Heart left ventricle (tissue), 16 donors: ENCODE data around the gene TAF6. TPM values are rescaled to one million over a fixed set of nuclear protein-coding genes. Genes with fewer than 3 reads are reported as not detected.

Source experiments
- ATAC-seq, 4 donors: fragments of 200-7000 bp; cut with Tn5 transposase; one replicate each; pipeline ENCODE4 v1.9.1; 2020 to 2022; ENCODE audit warnings: moderate library complexity in 4 of 4, mild to moderate bottlenecking in 3 of 4, moderate number of reproducible peaks in 1 of 4
- DNase-seq, 5 donors: peaks; one replicate each; pipeline ENCODE4 v3.0.0-alpha.2; 2020
- H3K27ac ChIP-seq, 12 donors: fragments of 200-600 bp; sonication (generic) in 4 of 12; one replicate each; pipeline versions ENCODE4 v1.5.0 to v1.8.0; 2016 to 2022; ENCODE audit warnings: mild to moderate bottlenecking in 2 of 12
- H3K27me3 ChIP-seq, 9 donors: fragments of 200-600 bp; sonication (generic) in 2 of 9; one replicate each; pipeline versions ENCODE4 v1.5.1 to v1.8.0; 2016 to 2022; ENCODE audit warnings: mild to moderate bottlenecking in 3 of 9
- H3K36me3 ChIP-seq, 9 donors: fragments of 200-600 bp; sonication (generic) in 2 of 9; one replicate each; pipeline versions ENCODE4 v1.5.0 to v1.8.0; 2018 to 2022; ENCODE audit warnings: mild to moderate bottlenecking in 2 of 9
- H3K4me1 ChIP-seq, 12 donors: fragments of 200-600 bp; sonication (generic) in 4 of 12; one replicate each; pipeline versions ENCODE4 v1.5.0 to v1.8.0; 2016 to 2022; ENCODE audit warnings: mild to moderate bottlenecking in 3 of 12
- H3K4me3 ChIP-seq, 12 donors: fragments of 200-600 bp; sonication (generic) in 4 of 12; one replicate each; pipeline versions ENCODE4 v1.5.0 to v1.8.0; 2017 to 2022; ENCODE audit warnings: mild to moderate bottlenecking in 9 of 12, moderate library complexity in 4 of 12
- H3K9me3 ChIP-seq, 12 donors: fragments of 200-600 bp; sonication (generic) in 4 of 12; one replicate each; pipeline versions ENCODE4 v1.5.0 to v1.8.0; 2016 to 2022; ENCODE audit warnings: mild to moderate bottlenecking in 1 of 12
- POLR2A ChIP-seq, 2 donors: fragments of 450-650 bp; IDR thresholded peaks; one replicate each; pipeline ENCODE4 v1.6.1; 2017; ENCODE audit warnings: antibody characterized with exemption in 2 of 2, mild to moderate bottlenecking in 2 of 2, moderate library complexity in 2 of 2
- WGBS, 4 donors: extraction: QIAGEN DNeasy Blood & Tissue Kit in 2 of 4; methylation state at CpG; one replicate each; pipeline versions ENCODE4 v1.1.5 to v1.1.7; 2013 to 2018; 5-methylcytosine and 5-hydroxymethylcytosine counted together
- intact Hi-C, 10 donors: fragments of 100-400 bp; cut with DNase I; formaldehyde crosslinking; loops; one replicate each; pipeline versions ENCODE4 v1.11.1 to v1.14.2; 2022
- polyA plus RNA-seq, 2 donors: library from polyadenylated mRNA; stranded (reverse); fragments of 200-250 nt; gene quantifications; one replicate each; pipeline ENCODE4 v1.2.3, GENCODE V29; 2013
- total RNA-seq, 9 donors: library from RNA; depleted of rRNA in 2 of 9; stranded (reverse); fragments of >200 nt in 2 of 9; fragmentation: NEBNext Ultra II Directional in 3 of 9; extraction: Animal tissue kit (Norgen Biotek cat#: 25700) in 3 of 9; gene quantifications; one replicate each; pipeline versions ENCODE4 v1.1.0 to v1.2.4, GENCODE V29; 2016 to 2023
- TF ChIP-seq, protein P1 (sequence below), 12 donors: fragments of 200-600 bp; sonication (generic) in 4 of 12; IDR thresholded peaks; one replicate each; pipeline versions ENCODE4 v1.5.0 to v1.8.0; 2018 to 2022; ENCODE audit warnings: antibody characterized with exemption in 12 of 12, mild to moderate bottlenecking in 5 of 12
- donor health status: ischemic (EF 13 %, LVEDD 7.1; RV severe dilation, severe dysfunction).
- donor health status: healthy with polysubstance abuse.
- donor health status: DM: no; HTN: yes; CAD: no.
- donor health status: DM: no; HTN: no; CAD: no.
- donor health status: ischemic (EF 25% LVEDD 6.9; RV normal size, moderate dysfunction).
- donor health status: ischemic (EF 25% LVEDD 5.7; RV mildly dilated, moderate dysfunction).
- donor health status: healthy.
- donor health status: DM: yes; HTN: yes; CAD: no.
- donor health status: ischemic (EF 35%, LVEDD 5.7; RV mildly dilated, moderate dysfunction).
- donor health status: nonischemic (EF 11% LVEDD 7.7; RV severe dilation, severe dysfunction).
- donor health status: DM: yes; HTN: yes; CAD: no.
- donor health status: PGD.
- donor health status: ischemic (EF 29% LVEDD 5.4; RV normal size, mild dysfunction).
- donor health status: nonischemic (EF 23%, LVEDD 6.1; RV moderate dilation, normal function).

Gene TAF6
- total and polyA plus RNA-seq, 11 donors, result 24.9 to 80.9 (median 34.1) TPM

- no peak for DNase-seq
- H3K4me1 ChIP-seq, result peaks cover 0 to 52% (median 15%) of the 10 kb centered on the region in 12 donors
- peak overlapping the region in 8 of 12 donors; percentile 1 to 94 (median 81) for H3K27ac ChIP-seq
- no peaks in the 10 kb centered on the region for H3K27me3 ChIP-seq
- TF ChIP-seq, protein P1, sequence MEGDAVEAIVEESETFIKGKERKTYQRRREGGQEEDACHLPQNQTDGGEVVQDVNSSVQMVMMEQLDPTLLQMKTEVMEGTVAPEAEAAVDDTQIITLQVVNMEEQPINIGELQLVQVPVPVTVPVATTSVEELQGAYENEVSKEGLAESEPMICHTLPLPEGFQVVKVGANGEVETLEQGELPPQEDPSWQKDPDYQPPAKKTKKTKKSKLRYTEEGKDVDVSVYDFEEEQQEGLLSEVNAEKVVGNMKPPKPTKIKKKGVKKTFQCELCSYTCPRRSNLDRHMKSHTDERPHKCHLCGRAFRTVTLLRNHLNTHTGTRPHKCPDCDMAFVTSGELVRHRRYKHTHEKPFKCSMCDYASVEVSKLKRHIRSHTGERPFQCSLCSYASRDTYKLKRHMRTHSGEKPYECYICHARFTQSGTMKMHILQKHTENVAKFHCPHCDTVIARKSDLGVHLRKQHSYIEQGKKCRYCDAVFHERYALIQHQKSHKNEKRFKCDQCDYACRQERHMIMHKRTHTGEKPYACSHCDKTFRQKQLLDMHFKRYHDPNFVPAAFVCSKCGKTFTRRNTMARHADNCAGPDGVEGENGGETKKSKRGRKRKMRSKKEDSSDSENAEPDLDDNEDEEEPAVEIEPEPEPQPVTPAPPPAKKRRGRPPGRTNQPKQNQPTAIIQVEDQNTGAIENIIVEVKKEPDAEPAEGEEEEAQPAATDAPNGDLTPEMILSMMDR (IDR thresholded peaks at IDR 0.05), result no peak
- TF ChIP-seq POLR2A (IDR thresholded peaks at IDR 0.05), result no peak
- peaks cover 0 to 47% (median 38%) of the 10 kb centered on the region in 9 donors for H3K36me3 ChIP-seq
- ATAC-seq, result no peak
- intact Hi-C loops, result no loop called here
- no peaks in the 10 kb centered on the region for H3K9me3 ChIP-seq
- WGBS, 4 donors, result 46 to 78% (median 64%) methylated on average over 2 to 5 of the region's 5 CpGs
- H3K4me3 ChIP-seq, result peak overlapping the region in 5 of 12 donors; percentile 78 to 93 (median 92)
Observed at GRCh38 chr7:100157069-100157333, 37.8 kb upstream of the TAF6 start.

- intact Hi-C loops, result no loop called here
- TF ChIP-seq, protein P1 (IDR thresholded peaks at IDR 0.05), result no peak
- Histone ChIP-seq H3K27ac (peak overlapping the region in 5 of 12 donors; percentile 1 to 94 (median 80)), H3K9me3 (no peaks in the 10 kb centered on the region), H3K27me3 (no peaks in the 10 kb centered on the region), H3K4me3 (peak overlapping the region in 2 of 12 donors; percentile 91 to 93), H3K4me1 (peaks cover 0 to 57% (median 15%) of the 10 kb centered on the region in 12 donors), H3K36me3 (peaks cover 0 to 52% (median 38%) of the 10 kb centered on the region in 9 donors)
- ATAC-seq, result no peak
- no peak for DNase-seq
- 82 to 85% (median 83%) methylated on average over 16 of the region's 16 CpGs for WGBS, 4 donors
Observed at GRCh38 chr7:100156331-100157068, 37.3 kb upstream of the TAF6 start.

DNA sequence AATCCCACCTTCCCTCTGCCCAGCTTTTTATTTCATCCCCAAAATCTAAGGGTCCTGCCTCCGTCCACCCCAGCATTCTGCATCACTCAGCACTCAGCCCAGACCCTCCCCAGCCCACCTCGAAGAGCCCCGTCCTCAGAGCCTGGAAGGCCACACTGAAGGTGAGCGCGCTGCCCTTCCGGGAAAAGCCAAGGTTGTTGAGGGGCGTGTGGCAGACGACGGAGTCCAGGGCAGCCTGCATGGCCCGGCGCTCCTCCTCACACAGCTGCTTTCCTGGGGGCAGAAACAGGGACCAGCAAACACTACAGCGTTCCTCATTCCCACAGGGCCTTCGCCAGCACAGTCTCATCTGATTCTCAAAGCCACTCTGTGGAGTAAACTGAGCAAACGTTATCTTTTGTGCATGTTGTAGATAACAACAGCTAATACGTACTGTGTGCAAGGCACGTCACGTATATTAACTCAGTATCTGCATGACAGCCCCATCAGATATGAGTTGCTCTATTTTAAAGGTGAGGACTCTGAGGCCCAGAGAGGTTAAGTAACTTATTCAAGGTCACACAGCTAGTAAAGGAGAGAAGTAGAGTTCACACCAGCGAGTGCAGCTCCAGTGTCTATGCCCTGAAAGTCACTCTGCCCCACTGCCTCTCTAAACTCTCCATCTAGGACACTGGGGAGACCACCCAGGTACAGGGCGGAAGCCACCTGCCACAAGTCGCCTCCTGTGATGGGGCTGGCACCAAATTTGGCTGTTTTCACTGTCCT lies 36.6 kb upstream of the TAF6 start:
- no peaks in the 10 kb centered on the region for H3K9me3 ChIP-seq
- H3K4me3 ChIP-seq, result no peak overlapping the region
- no peak for DNase-seq
- no peak overlapping the region for H3K27ac ChIP-seq
- no peaks in the 10 kb centered on the region for H3K27me3 ChIP-seq
- ATAC-seq, result no peak
- H3K36me3 ChIP-seq, result peaks cover 0 to 57% (median 38%) of the 10 kb centered on the region in 9 donors
- peaks cover 0 to 64% (median 15%) of the 10 kb centered on the region in 12 donors for H3K4me1 ChIP-seq
- intact Hi-C loops, result no loop called here
- WGBS, 4 donors, result 74 to 84% (median 81%) methylated on average over 18 to 20 of the region's 20 CpGs
- TF ChIP-seq, protein P1 (IDR thresholded peaks at IDR 0.05), result no peak
- TF ChIP-seq POLR2A (IDR thresholded peaks at IDR 0.05), result no peak
